HFFc6 (cell line): ENCODE data around the gene ACKR1. TPM values are rescaled to one million over a fixed set of nuclear protein-coding genes. Genes with fewer than 3 reads are reported as not detected.

Experiments
- DNase-seq: peaks from one replicate; pipeline ENCODE4 v3.0.0-alpha.2; 2018
- H3K27ac Mint-ChIP-seq: 2 replicates; pipeline ENCODE4 v1.8.0; 2020; ENCODE audit warnings: mild to moderate bottlenecking, mixed read lengths
- H3K27me3 Mint-ChIP-seq: 2 replicates; pipeline ENCODE4 v1.8.0; 2021; ENCODE audit warnings: mild to moderate bottlenecking, moderate library complexity, mixed read lengths; ENCODE audit not compliant: insufficient read depth
- H3K36me3 Mint-ChIP-seq: 2 replicates; pipeline ENCODE4 v1.8.0; 2021; ENCODE audit warnings: low read depth, mixed read lengths
- H3K4me1 Mint-ChIP-seq: 2 replicates; pipeline ENCODE4 v1.8.0; 2020; ENCODE audit warnings: low read depth, mixed read lengths
- H3K4me3 Mint-ChIP-seq: 2 replicates; pipeline ENCODE4 v1.8.0; 2020; ENCODE audit warnings: mild to moderate bottlenecking, moderate library complexity, mixed read lengths
- H3K9me3 Mint-ChIP-seq: 2 replicates; pipeline ENCODE4 v1.8.0; 2020; ENCODE audit warnings: mild to moderate bottlenecking, mixed read lengths
- total RNA-seq, 6 experiments: library from RNA; stranded (reverse); fragmentation: NEBNext Ultra II Directional; extraction: Animal tissue kit (Norgen Biotek cat#: 25700); gene quantifications; 2 replicates in 1 of 6; 3 replicates in 5 of 6; pipeline ENCODE4 v1.2.3, GENCODE V29; 2021
- TF ChIP-seq, protein P1 (sequence below): fragments of 200-600 bp; sonication (generic); IDR thresholded peaks from 2 replicates; pipeline ENCODE4 v1.5.0; 2021; ENCODE audit warnings: antibody characterized with exemption, mild to moderate bottlenecking

ACKR1 gene
- total RNA-seq, 6 experiments from 2014 or later, result not detected

DNA sequence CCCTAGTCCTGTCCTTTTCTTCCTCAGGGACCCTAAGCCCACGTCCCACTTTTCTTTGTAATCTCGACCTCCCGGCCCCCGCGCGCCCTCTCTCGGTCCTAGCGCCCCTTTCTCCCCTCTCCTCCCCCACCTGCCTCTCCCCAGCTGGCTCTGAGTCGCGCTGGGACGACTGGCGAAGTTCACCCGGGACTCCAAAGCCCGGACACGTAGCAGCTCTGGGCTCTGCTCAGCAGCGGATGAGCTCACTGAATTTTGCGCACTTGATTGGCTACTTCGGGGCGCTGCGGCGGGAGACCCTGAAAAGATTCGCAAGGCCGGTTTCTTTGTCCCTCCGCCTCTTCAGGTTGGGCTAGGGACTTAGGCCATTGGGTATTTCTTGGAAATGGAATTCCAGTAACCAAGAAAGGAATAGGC lies 16.3 kb upstream of the ACKR1 start:
- Mint-ChIP-seq H3K4me3 (peak overlapping the region; percentile 73; the same call in 1 of the 2 replicates), H3K27me3 (peaks cover 52% of the 10 kb centered on the region), H3K36me3 (no peaks in the 10 kb centered on the region), H3K9me3 (no peaks in the 10 kb centered on the region), H3K27ac (no peak overlapping the region), H3K4me1 (peaks cover 12% of the 10 kb centered on the region; the same call in 1 of the 2 replicates)
- no peak for DNase-seq
- TF ChIP-seq, protein P1, sequence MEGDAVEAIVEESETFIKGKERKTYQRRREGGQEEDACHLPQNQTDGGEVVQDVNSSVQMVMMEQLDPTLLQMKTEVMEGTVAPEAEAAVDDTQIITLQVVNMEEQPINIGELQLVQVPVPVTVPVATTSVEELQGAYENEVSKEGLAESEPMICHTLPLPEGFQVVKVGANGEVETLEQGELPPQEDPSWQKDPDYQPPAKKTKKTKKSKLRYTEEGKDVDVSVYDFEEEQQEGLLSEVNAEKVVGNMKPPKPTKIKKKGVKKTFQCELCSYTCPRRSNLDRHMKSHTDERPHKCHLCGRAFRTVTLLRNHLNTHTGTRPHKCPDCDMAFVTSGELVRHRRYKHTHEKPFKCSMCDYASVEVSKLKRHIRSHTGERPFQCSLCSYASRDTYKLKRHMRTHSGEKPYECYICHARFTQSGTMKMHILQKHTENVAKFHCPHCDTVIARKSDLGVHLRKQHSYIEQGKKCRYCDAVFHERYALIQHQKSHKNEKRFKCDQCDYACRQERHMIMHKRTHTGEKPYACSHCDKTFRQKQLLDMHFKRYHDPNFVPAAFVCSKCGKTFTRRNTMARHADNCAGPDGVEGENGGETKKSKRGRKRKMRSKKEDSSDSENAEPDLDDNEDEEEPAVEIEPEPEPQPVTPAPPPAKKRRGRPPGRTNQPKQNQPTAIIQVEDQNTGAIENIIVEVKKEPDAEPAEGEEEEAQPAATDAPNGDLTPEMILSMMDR, result no peak

DNA sequence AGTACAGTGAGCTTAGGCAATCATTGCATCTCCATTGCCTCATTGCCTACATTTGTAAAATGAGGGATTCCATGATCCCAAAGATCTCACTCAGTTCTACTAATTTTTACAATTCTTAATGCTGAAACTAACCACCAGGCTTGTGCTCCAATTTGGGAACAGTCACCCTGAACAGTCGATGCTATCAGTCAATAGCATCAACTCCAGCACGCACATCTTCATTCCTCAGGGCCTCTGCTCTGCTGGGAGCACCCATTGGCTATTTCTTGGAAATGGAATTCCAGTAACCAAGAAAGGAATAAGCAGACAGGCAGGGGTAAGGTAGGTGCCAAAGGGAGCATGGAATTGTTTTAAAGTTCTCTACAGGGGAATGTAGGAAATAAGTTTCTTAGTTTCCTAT lies 14.2 kb upstream of the ACKR1 start:
- no peaks in the 10 kb centered on the region for H3K36me3 Mint-ChIP-seq
- TF ChIP-seq, protein P1, result no peak
- no peak for DNase-seq
- no peak overlapping the region for H3K27ac Mint-ChIP-seq
- H3K9me3 Mint-ChIP-seq, result no peaks in the 10 kb centered on the region
- H3K4me3 Mint-ChIP-seq, result no peak overlapping the region
- H3K4me1 Mint-ChIP-seq, result peaks cover 12% of the 10 kb centered on the region; the same call in 1 of the 2 replicates
- H3K27me3 Mint-ChIP-seq, result peaks cover 51% of the 10 kb centered on the region

DNA sequence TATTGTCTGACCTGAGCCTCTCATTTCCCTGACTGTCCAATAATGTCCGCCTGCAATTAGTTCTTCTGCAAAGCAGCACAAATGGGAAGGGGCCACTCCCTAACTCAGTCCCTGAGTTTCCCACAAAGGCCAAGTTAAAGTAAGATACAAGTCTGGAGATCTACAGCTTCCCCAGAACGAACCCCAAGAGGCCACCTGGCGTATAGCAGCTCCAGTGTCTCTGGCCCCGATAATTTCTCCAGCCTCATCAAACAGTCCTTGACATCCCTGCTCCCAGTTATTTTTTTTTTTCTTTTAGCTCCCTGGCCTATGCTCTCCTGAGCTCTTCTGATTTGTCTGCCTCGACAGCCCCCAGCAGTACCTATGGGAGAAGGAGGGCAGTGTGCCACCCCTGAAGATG lies 8.1 kb upstream of the ACKR1 start:
- H3K4me3 Mint-ChIP-seq, result no peak overlapping the region

DNA sequence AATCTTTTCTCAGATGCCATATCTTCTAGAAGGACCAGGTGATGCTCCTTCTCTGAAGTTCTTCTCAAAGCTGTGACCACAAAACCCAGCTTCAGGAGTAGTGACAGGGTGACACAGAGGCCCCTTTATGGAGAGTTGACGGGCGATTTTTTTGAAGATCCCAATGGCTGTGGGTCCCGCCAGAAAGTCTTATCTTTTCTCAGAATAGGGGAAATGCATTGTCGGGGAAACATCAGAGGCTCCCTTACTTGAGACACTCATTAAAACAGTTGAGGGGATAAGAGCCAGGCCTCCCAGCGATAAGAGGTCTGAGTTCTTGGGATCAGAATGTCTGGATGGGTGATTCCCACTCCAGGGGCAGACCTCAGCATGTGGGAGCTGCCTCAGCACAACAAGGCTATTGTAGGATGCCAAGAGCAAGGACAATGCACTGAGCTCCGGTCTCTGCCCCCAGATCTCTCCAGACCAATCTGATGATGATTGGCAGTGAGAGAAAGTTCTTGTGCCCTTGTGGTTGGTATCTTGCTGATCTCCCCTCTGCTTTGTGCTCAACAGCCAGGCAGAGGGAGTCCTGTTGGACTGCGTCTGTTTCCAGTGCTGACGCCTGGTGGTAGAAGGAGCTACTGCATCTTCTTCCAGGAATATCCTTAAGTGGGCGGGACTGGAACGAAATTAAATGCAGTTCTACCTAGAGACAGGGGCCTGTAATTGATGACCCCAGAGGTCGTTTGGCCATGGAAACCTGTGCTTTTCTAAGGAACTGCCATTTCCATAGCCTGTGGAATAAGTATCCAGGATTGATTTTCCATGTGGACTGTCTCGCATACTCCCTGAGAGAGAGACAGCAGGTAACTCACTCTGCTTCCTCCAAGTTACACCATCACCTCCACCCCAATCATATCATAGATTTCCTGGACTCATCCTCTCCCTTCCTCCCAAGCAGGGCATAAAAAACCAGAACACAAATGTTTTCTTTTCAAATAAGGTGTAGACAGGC lies 6.8 kb upstream of the ACKR1 start:
- Mint-ChIP-seq H3K27me3 (peaks cover 36% of the 10 kb centered on the region), H3K9me3 (no peaks in the 10 kb centered on the region), H3K4me1 (no peaks in the 10 kb centered on the region), H3K27ac (no peak overlapping the region), H3K36me3 (no peaks in the 10 kb centered on the region), H3K4me3 (no peak overlapping the region)
- TF ChIP-seq, protein P1, result peak; percentile 94
- peak; percentile 77 for DNase-seq

More for the DNA sequence above, 8.1 kb upstream of the ACKR1 start:
- no peaks in the 10 kb centered on the region for H3K36me3 Mint-ChIP-seq
- no peaks in the 10 kb centered on the region for H3K9me3 Mint-ChIP-seq
- H3K27me3 Mint-ChIP-seq, result peaks cover 31% of the 10 kb centered on the region
- no peaks in the 10 kb centered on the region for H3K4me1 Mint-ChIP-seq
- no peak for DNase-seq
- no peak overlapping the region for H3K27ac Mint-ChIP-seq
- TF ChIP-seq, protein P1, result peak; percentile 70

DNA sequence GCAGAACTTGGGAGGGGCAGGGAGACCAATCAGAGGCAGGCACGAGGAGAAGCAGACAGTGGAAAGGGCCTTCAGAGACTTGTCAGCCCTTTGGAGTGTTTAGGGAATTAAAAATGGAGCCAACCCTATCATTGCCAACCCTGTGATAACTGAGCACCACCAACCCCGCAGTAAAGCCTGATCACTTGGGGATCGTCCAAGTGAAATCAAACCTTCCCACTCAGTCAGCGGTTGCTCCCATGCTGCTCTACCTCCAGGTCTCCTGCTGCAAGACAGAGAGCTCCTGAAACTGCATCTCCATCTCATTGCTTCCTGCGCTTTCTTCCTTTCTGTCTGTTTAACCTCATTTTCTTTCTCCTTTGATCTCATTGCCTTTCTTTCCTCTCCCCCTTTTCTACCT lies 4.8 kb upstream of the ACKR1 start:
- Mint-ChIP-seq H3K27ac (no peak overlapping the region), H3K9me3 (no peaks in the 10 kb centered on the region), H3K4me1 (no peaks in the 10 kb centered on the region), H3K4me3 (no peak overlapping the region), H3K27me3 (peaks cover 51% of the 10 kb centered on the region), H3K36me3 (no peaks in the 10 kb centered on the region)
- TF ChIP-seq, protein P1, result no peak
- no peak for DNase-seq
